ENCODE results near the gene ONECUT3. TPM values are rescaled to one million over a fixed set of nuclear protein-coding genes. Genes with fewer than 3 reads are reported as not detected.

ONECUT3 gene
- total RNA-seq, 1 donor from 2014 or later = 0.09 TPM

GRCh38 chr19:1814833-1815604, 61.7 kb downstream of the ONECUT3 start:
- DNase-seq (ENCODE audit: low spot score) = no peak
- peaks cover 2% of the 10 kb centered on the region for H3F3A ChIP-seq (ENCODE audit: low read depth)
- H3K4me3 ChIP-seq = no peak overlapping the region
- H3K4me2 ChIP-seq = no peak overlapping the region
- H3K36me3 Mint-ChIP-seq = no peaks in the 10 kb centered on the region
- H3K9ac ChIP-seq = no peak overlapping the region
- peaks cover 17% of the 10 kb centered on the region for H3K27me3 ChIP-seq
- peaks cover 11% of the 10 kb centered on the region for H4K20me1 ChIP-seq (ENCODE audit: low read depth)
- H3K4me3 Mint-ChIP-seq = peak overlapping the region; percentile 38
- H3K9me3 Mint-ChIP-seq = no peaks in the 10 kb centered on the region
- TF ChIP-seq EZH2 (IDR thresholded peaks at IDR 0.05) = no peak
- no peak for TF ChIP-seq EZH2phosphoT487 (IDR thresholded peaks at IDR 0.05)
- no peak for TF ChIP-seq CTCF (IDR thresholded peaks at IDR 0.05)
- H3K27ac ChIP-seq = no peak overlapping the region
- H3K4me1 ChIP-seq = no peaks in the 10 kb centered on the region
- no peaks in the 10 kb centered on the region for H3K79me2 ChIP-seq (ENCODE audit: low read depth)
- H3K27me3 Mint-ChIP-seq (ENCODE audit: insufficient read depth, low read depth) = peaks cover 8% of the 10 kb centered on the region
- no peak overlapping the region for H3K27ac Mint-ChIP-seq
- no peaks in the 10 kb centered on the region for H3K9me3 ChIP-seq (ENCODE audit: low read depth)
- peaks cover 12% of the 10 kb centered on the region for H3K4me1 Mint-ChIP-seq
- H3K36me3 ChIP-seq = no peaks in the 10 kb centered on the region
- H2AFZ ChIP-seq (replicated peaks) = no peak overlapping the region

- peaks cover 15% of the 10 kb centered on the region for H3K27me3 ChIP-seq
- H3K4me3 ChIP-seq = no peak overlapping the region
- no peaks in the 10 kb centered on the region for H3K9me3 ChIP-seq (ENCODE audit: low read depth)
- H3K4me1 ChIP-seq = no peaks in the 10 kb centered on the region
- Mint-ChIP-seq H3K4me3 (no peak overlapping the region), H3K9me3 (no peaks in the 10 kb centered on the region), H3K27me3 (ENCODE audit: insufficient read depth, low read depth) (peaks cover 7% of the 10 kb centered on the region), H3K27ac (no peak overlapping the region), H3K4me1 (peaks cover 10% of the 10 kb centered on the region), H3K36me3 (peaks cover 4% of the 10 kb centered on the region)
- no peak overlapping the region for H3K4me2 ChIP-seq
- DNase-seq (ENCODE audit: low spot score) = no peak
- H3K27ac ChIP-seq = no peak overlapping the region
- TF ChIP-seq EZH2 (IDR thresholded peaks at IDR 0.05) (no peak), CTCF (IDR thresholded peaks at IDR 0.05) (no peak), EZH2phosphoT487 (IDR thresholded peaks at IDR 0.05) (no peak)
- H3K36me3 ChIP-seq = no peaks in the 10 kb centered on the region
- H3K9ac ChIP-seq = no peak overlapping the region
- peaks cover 11% of the 10 kb centered on the region for H4K20me1 ChIP-seq (ENCODE audit: low read depth)
- no peak overlapping the region for H2AFZ ChIP-seq (replicated peaks)
- peaks cover under 1% of the 10 kb centered on the region for H3F3A ChIP-seq (ENCODE audit: low read depth)
- no peaks in the 10 kb centered on the region for H3K79me2 ChIP-seq (ENCODE audit: low read depth)
Measured at GRCh38 chr19:1815605-1816529, 62.6 kb downstream of the ONECUT3 start.

- no peak for DNase-seq (ENCODE audit: low spot score)
- H4K20me1 ChIP-seq (ENCODE audit: low read depth) = peaks cover 11% of the 10 kb centered on the region
- no peak overlapping the region for H3K9ac ChIP-seq
- H3K4me3 Mint-ChIP-seq = no peak overlapping the region
- H3K36me3 Mint-ChIP-seq = peaks cover 4% of the 10 kb centered on the region
- no peaks in the 10 kb centered on the region for H3K9me3 ChIP-seq (ENCODE audit: low read depth)
- H3K27ac ChIP-seq = no peak overlapping the region
- no peaks in the 10 kb centered on the region for H3K79me2 ChIP-seq (ENCODE audit: low read depth)
- peaks cover 9% of the 10 kb centered on the region for H3K4me1 Mint-ChIP-seq
- H3K27me3 ChIP-seq = peaks cover 7% of the 10 kb centered on the region
- no peaks in the 10 kb centered on the region for H3F3A ChIP-seq (ENCODE audit: low read depth)
- no peak overlapping the region for H2AFZ ChIP-seq (replicated peaks)
- no peaks in the 10 kb centered on the region for H3K36me3 ChIP-seq
- peaks cover 7% of the 10 kb centered on the region for H3K27me3 Mint-ChIP-seq (ENCODE audit: insufficient read depth, low read depth)
- no peaks in the 10 kb centered on the region for H3K9me3 Mint-ChIP-seq
- TF ChIP-seq CTCF (IDR thresholded peaks at IDR 0.05) (no peak), EZH2phosphoT487 (IDR thresholded peaks at IDR 0.05) (no peak), EZH2 (IDR thresholded peaks at IDR 0.05) (no peak)
- no peak overlapping the region for H3K4me2 ChIP-seq
- H3K4me3 ChIP-seq = no peak overlapping the region
- H3K4me1 ChIP-seq = no peaks in the 10 kb centered on the region
- no peak overlapping the region for H3K27ac Mint-ChIP-seq
Measured at GRCh38 chr19:1816530-1817298, 63.4 kb downstream of the ONECUT3 start.
